ENCODE results near the gene HOXC9. TPM values are rescaled to one million over a fixed set of nuclear protein-coding genes. Genes with fewer than 3 reads are reported as not detected.

HOXC9 gene
- 17.4 TPM for polyA plus RNA-seq (ENCODE audit: insufficient read length)

GRCh38 chr12:54000116-54001114 is at the start of gene HOXC9:
HOXC9 (plus strand) TSS chr12:54000161; CDS start chr12:54000189, 28 bp downstream.
- no peak for DNase-seq

DNA sequence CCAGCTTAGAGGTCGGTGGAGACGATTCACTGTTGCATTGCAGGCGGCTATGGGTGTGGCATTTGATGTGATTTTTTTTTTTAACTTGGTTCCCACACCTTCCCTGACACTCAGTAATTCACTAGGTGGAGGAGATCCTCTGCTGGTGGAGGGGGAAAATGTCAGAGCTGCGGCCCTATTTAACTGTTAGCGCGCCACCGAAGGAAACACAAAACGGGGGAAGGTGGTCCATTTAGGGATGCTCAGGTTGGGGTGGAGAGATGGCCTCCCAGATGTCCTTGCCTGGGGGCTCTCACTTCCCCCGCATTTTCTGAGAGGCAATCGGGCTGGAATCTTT is 49.6 kb upstream of the HOXC9 start:
- DNase-seq, result no peak

GRCh38 chr12:53950789-53951576 is 49.0 kb upstream of the HOXC9 start:
- DNase-seq, result no peak

DNA sequence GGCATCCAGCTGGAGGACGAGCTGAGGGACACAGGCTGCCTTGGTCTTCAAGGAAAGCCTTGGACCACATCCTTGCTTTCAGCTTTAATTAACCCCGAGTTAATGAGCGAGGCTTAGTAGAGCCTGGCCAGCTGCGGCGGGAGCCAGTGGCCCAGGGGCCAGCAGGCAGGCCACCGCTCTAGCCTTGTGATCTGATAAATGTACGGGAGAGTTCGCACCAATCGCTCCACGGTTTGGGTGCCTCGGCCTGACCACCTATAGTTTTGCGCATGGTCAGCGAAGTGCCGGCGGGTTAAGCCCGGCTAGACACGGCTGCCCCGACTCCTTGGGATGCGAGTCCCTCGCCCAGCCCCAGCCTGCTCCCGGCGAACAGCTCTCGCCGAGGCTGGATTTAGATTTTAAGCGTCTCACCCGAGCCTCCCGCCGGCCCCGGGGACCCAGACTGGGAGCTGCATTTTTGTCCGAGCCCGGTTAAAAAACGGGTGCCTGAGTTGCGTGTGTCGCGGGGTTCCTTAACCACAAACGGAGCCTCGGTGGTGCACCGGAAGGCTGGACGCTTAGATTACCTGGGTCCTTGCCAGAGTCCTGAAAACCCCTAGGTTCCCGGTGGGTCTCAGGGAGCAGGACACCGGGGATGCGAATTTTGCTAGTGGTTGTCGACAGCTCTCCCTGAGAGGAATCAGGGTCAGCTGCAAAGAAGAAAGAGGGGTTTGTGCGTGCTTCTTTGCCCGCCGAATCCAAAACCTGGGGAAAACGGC is 48.2 kb upstream of the HOXC9 start:
- DNase-seq, result no peak

DNA sequence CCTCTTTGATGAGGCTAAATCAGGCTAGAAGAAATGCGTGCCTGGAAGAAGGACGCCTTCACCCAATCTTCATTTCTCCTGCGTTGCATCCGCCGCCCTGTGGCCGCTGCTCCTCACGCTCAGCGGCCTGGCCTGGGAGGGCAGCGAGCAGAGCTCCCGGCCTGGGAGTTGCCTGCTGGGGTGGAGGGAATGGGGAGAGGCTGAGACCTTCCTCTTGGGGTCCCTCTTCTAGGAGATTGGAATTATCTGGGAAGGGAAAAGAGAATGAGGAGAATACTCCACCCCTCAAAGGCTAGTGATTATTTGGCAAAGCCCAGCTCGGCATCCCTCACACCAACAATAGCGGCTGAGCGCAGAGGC is 47.6 kb upstream of the HOXC9 start:
- DNase-seq, result no peak

- DNase-seq, result no peak
These were observed 46.9 kb upstream of the HOXC9 start for GRCh38 chr12:53952871-53953734.

GRCh38 chr12:53953831-53954693 is 45.9 kb upstream of the HOXC9 start:
- no peak for DNase-seq

GRCh38 chr12:53954694-53955035 is 45.3 kb upstream of the HOXC9 start, which contains the start of gene HOXC12:
HOXC12 (plus strand) TSS chr12:53954903; CDS start chr12:53954930, 27 bp downstream.
- DNase-seq, result no peak

DNA sequence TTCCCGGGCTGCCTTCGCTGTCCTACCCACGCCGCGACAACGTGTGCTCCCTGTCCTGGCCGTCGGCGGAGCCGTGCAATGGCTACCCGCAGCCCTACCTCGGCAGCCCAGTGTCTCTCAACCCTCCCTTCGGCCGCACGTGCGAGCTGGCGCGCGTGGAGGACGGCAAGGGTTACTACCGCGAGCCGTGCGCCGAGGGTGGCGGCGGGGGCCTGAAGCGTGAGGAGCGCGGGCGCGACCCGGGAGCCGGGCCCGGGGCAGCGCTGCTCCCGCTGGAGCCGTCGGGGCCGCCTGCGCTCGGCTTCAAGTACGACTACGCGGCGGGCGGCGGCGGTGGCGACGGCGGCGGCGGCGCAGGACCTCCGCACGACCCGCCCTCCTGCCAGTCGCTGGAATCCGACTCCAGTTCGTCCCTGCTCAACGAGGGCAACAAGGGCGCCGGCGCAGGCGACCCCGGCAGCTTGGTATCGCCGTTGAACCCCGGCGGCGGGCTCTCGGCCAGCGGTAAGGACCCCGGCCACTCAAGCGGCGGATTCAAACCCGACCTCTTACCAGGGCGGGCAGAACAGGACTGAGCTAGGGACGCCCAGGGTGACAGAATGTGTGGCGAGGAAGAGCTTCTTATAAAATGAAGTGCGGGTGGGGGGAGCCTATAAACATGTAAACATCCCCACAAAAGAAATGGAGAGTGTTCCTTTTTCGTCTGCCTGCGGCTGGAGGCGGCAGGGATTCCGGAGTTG is 44.8 kb upstream of the HOXC9 start:
- DNase-seq, result no peak

DNA sequence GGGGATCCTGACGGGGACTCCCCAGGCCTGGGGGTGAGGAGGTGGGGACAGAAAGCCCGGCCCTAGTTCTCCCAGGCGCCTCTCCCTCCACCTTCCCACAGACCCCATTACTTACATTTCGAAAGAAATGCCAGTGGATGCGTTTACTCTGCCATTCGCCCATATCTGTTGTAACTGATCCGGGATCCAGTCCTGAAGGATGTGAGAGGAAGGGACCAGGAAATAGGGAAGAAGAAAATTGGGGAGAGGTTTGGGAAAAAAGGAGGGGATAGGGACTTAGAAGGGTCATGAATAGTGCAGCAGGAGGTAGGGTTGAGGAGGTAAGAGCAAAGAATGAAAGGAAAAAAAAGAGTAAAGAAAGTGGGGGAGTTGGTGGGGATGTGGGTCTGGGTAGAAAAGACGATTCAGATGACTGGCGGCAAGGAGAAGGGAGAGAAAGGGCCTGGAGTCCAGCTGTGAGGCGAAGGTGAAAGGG is 44.1 kb upstream of the HOXC9 start:
- DNase-seq, result no peak

GRCh38 chr12:53956251-53956887 is 43.6 kb upstream of the HOXC9 start:
- no peak for DNase-seq

- DNase-seq, result no peak
These were observed 42.9 kb upstream of the HOXC9 start for GRCh38 chr12:53956914-53957536.

DNA sequence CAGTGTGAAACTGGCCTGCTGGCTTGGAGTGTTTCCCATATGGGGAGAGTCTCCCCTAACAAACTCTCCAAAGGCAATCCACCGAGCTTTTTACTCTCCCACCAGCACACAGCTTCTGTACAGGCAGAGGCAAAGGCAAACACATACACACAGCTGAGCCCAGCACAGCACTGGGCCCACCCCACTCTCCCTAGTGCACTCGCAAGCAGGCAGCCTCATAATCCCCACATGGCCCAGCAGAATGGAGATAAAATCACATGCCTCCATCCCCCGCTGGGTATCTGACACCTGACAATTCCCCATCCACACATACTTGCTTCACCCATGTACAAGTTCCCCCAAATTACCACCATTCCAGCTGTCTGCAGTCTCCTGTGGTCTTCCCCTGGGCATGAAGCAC is 41.8 kb upstream of the HOXC9 start:
- no peak for DNase-seq

DNA sequence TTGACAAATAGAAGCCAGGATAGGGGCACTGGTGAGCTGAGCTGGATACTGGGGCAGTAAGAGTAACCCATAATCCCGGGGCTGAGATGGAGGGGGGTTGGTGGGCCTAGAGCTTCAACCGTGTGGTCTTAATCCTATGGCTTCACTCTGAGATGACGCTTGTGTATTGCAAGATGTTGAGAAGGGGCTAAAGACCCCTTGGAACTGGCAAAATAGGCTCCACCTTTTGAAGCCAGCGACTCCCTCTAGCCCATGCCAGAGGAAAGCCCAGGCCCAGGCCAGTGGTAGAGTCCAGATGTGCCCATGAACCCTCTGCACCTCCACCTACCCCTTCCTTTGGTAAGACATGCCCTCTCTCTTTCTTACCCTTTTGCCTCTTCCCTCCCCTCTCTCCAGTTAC is 40.6 kb upstream of the HOXC9 start:
- no peak for DNase-seq

DNA sequence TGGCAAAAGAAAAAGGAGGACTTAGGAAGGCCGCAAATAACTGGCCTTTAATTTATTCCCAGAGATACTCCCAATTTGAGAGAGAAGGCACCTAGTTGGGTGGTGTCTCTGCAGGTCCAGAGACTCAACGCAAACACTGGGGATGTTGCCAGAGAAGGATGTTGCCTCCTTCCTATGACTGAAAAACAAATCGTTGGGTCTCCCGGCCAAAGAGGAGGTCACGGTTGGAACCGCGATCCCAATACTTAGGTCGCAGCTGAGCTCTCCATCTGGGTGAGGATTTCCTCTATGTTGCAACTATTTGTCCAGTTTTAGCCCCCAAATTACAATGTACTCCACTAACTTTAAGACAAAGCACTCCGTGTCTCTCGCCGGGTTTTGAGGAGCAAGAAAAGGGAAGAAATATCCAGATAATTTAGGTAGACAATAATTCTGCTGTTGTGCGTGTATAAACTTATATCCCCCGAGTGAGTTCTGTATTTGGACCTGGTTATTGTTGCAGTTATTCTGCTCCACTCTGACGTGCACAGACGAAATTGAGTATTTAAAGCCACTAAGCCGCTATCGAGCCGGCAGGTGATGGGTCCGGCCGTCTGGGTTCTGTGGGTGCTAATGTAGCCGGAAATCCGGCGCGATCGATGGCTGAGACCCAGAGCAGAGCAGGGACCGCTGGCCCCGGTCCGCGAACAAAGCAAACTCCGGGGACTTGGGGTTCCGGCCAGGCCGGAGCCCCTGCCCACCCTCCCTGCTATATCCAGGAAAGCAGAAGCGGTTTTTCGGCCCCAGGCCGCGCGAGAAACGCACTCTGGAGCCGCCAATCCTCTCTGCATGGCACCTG is 39.6 kb upstream of the HOXC9 start:
- DNase-seq, result no peak

GRCh38 chr12:53961025-53961761 is 38.8 kb upstream of the HOXC9 start:
- no peak for DNase-seq

- DNase-seq, result no peak
These were observed 37.0 kb upstream of the HOXC9 start for GRCh38 chr12:53963005-53963404.

Data from hindlimb muscle (tissue), 1 donor.